GM23338 (cell line): ENCODE results near the gene PUS1. TPM values are rescaled to one million over a fixed set of nuclear protein-coding genes. Genes with fewer than 3 reads are reported as not detected.

ENCODE experiments used
- ATAC-seq: fragments of 200-7000 bp; cut with Tn5 transposase; 3 replicates; pipeline ENCODE4 v1.9.1; 2020
- DNase-seq: peaks from one replicate; pipeline ENCODE4 v3.0.0-alpha.2; 2015; ENCODE audit warnings: low spot score
- H2AFZ ChIP-seq: fragments of 200-600 bp; sonication (generic); 2 replicates; pipeline ENCODE4 v1.8.0; 2016; ENCODE audit warnings: antibody characterized with exemption, mild to moderate bottlenecking, moderate library complexity
- H3F3A ChIP-seq: fragments of 200-600 bp; sonication (generic); replicated peaks from 2 replicates; pipeline ENCODE4 v1.8.0; 2017; ENCODE audit warnings: antibody characterized with exemption, mixed run types, low read depth
- H3K27ac ChIP-seq: fragments of 200-600 bp; sonication (generic); 2 replicates; pipeline ENCODE4 v1.6.1; 2016; ENCODE audit warnings: low read depth
- H3K27me3 ChIP-seq: fragments of 200-600 bp; sonication (generic); 2 replicates; pipeline ENCODE4 v1.8.0; 2016; ENCODE audit warnings: mild to moderate bottlenecking, mixed run types, moderate library complexity; ENCODE audit not compliant: insufficient read depth
- H3K36me3 ChIP-seq: fragments of 200-600 bp; sonication (generic); 2 replicates; pipeline ENCODE4 v1.8.0; 2016; ENCODE audit warnings: mild to moderate bottlenecking; ENCODE audit not compliant: insufficient read depth
- H3K4me1 ChIP-seq: fragments of 200-600 bp; sonication (generic); 2 replicates; pipeline ENCODE4 v1.8.0; 2016; ENCODE audit warnings: mild to moderate bottlenecking, moderate library complexity; ENCODE audit not compliant: insufficient read depth
- H3K4me2 ChIP-seq: fragments of 200-600 bp; sonication (generic); 2 replicates; pipeline ENCODE4 v1.7.1; 2017; ENCODE audit warnings: mixed run types
- H3K4me3 ChIP-seq: fragments of 200-600 bp; sonication (generic); 2 replicates; pipeline ENCODE4 v1.6.1; 2016; ENCODE audit warnings: mixed run types
- H3K79me2 ChIP-seq: fragments of 200-600 bp; sonication (generic); replicated peaks from 2 replicates; pipeline ENCODE4 v1.8.0; 2017; ENCODE audit warnings: mild to moderate bottlenecking; ENCODE audit not compliant: insufficient read depth
- H3K9me2 ChIP-seq: fragments of 200-600 bp; sonication (generic); 2 replicates; pipeline ENCODE4 v1.8.0; 2017; ENCODE audit not compliant: insufficient read depth
- H4K20me1 ChIP-seq: fragments of 200-600 bp; sonication (generic); replicated peaks from 2 replicates; pipeline ENCODE4 v1.8.0; 2017; ENCODE audit warnings: mild to moderate bottlenecking; ENCODE audit not compliant: insufficient read depth
- H3K27ac Mint-ChIP-seq: 2 replicates; pipeline ENCODE4 v1.8.0; 2020; ENCODE audit warnings: inconsistent platforms, mild to moderate bottlenecking, moderate library complexity, mixed read lengths
- H3K27me3 Mint-ChIP-seq: 3 replicates; pipeline ENCODE4 v1.8.0; 2022; ENCODE audit warnings: low read depth, mild to moderate bottlenecking, moderate library complexity, mixed read lengths, inconsistent platforms; ENCODE audit not compliant: insufficient read depth, poor library complexity
- H3K36me3 Mint-ChIP-seq: 3 replicates; pipeline ENCODE4 v1.8.0; 2021; ENCODE audit warnings: low read depth, mild to moderate bottlenecking, inconsistent platforms, moderate library complexity, mixed read lengths
- H3K4me1 Mint-ChIP-seq: 3 replicates; pipeline ENCODE4 v1.8.0; 2020; ENCODE audit warnings: mild to moderate bottlenecking, inconsistent platforms, mixed read lengths
- H3K4me3 Mint-ChIP-seq: 3 replicates; pipeline ENCODE4 v1.8.0; 2021; ENCODE audit warnings: moderate library complexity, mild to moderate bottlenecking, inconsistent platforms, mixed read lengths
- H3K9me3 Mint-ChIP-seq: 3 replicates; pipeline ENCODE4 v1.8.0; 2020; ENCODE audit warnings: moderate library complexity, mild to moderate bottlenecking, inconsistent platforms, mixed read lengths
- CREB1 ChIP-seq: fragments of 250-450 bp; sonication (Bioruptor Pico); IDR thresholded peaks from 2 replicates; pipeline ENCODE4 v1.5.0; 2020; ENCODE audit warnings: low read depth, mild to moderate bottlenecking, moderate library complexity
- EZH2 ChIP-seq: fragments of 200-600 bp; sonication (generic); IDR thresholded peaks from one replicate; pipeline ENCODE4 v1.8.0; 2017; ENCODE audit warnings: antibody characterized with exemption, mild to moderate bottlenecking, low read depth; ENCODE audit not compliant: unreplicated experiment
- EZH2phosphoT487 ChIP-seq: fragments of 200-600 bp; sonication (generic); IDR thresholded peaks from one replicate; pipeline ENCODE4 v1.8.1; 2018; ENCODE audit warnings: antibody characterized with exemption; ENCODE audit not compliant: unreplicated experiment
- JUNB ChIP-seq: IDR thresholded peaks from one replicate; pipeline ENCODE4 v1.6.1; 2016; ENCODE audit warnings: antibody characterized with exemption; ENCODE audit not compliant: unreplicated experiment
- NANOG ChIP-seq: IDR thresholded peaks from 2 replicates; pipeline ENCODE4 v1.6.1; 2016; ENCODE audit warnings: antibody characterized with exemption, borderline replicate concordance
- POLR2AphosphoS5 ChIP-seq: IDR thresholded peaks from 2 replicates; pipeline ENCODE4 v1.6.1; 2016; ENCODE audit warnings: antibody characterized with exemption, low read depth
- STAT1 ChIP-seq: IDR thresholded peaks from one replicate; pipeline ENCODE4 v1.6.1; 2016; ENCODE audit warnings: antibody characterized with exemption; ENCODE audit not compliant: unreplicated experiment
- ZNF114 ChIP-seq: fragments of 250-450 bp; sonication (Bioruptor Pico); IDR thresholded peaks from 2 replicates; pipeline ENCODE4 v1.5.0; 2020; ENCODE audit warnings: mild to moderate bottlenecking, moderate library complexity
- ZNF331 ChIP-seq: fragments of 250-450 bp; sonication (Bioruptor Pico); IDR thresholded peaks from 2 replicates; pipeline ENCODE4 v1.5.0; 2020; ENCODE audit warnings: low read depth, mild to moderate bottlenecking, moderate library complexity
- polyA plus RNA-seq: library from polyadenylated mRNA; unstranded; fragments of >200 nt; fragmentation: Nextera tagmentation; extraction: Ambion mirVana; gene quantifications from 2 replicates; pipeline ENCODE4 v1.2.1, GENCODE V29; 2016
- total RNA-seq: library from RNA; depleted of rRNA; stranded (reverse); fragments of >200 nt; shearing (Covaris generic); gene quantifications from 2 replicates; pipeline ENCODE4 v1.2.3, GENCODE V29; 2014
- TF ChIP-seq, protein P1 (sequence below), 2 experiments: fragments of 200-600 bp in 1 of 2; sonication (generic) in 1 of 2; conservative IDR thresholded peaks; 2 replicates each; pipeline versions ENCODE4 v1.5.1 to v1.6.1; 2016 to 2017; ENCODE audit warnings: antibody characterized with exemption in 2 of 2, low read depth in 2 of 2, mild to moderate bottlenecking in 2 of 2, moderate library complexity in 1 of 2
- TF ChIP-seq, protein P2 (sequence below): IDR thresholded peaks from one replicate; pipeline ENCODE4 v1.6.1; 2018; ENCODE audit warnings: antibody characterized with exemption; ENCODE audit not compliant: unreplicated experiment
- TF ChIP-seq, protein P3 (sequence below): IDR thresholded peaks from 2 replicates; pipeline ENCODE4 v1.6.1; 2016; ENCODE audit warnings: antibody characterized with exemption
- TF ChIP-seq, protein P4 (sequence below): fragments of 250-450 bp; sonication (Bioruptor Pico); IDR thresholded peaks from 2 replicates; pipeline ENCODE4 v1.5.0; 2020; ENCODE audit warnings: mild to moderate bottlenecking, moderate library complexity

PUS1 gene
- total and polyA plus RNA-seq, 2 experiments from 2014 or later, result 52.4 to 73.0 TPM

GRCh38 chr12:131980263-131980662 lies 51.2 kb downstream of the PUS1 start:
- H3K27ac ChIP-seq, result 0 out of 2 replicates have a peak overlapping the region, but pooled peaks have one; percentile 39
- no peaks in the 10 kb centered on the region for H3K27me3 ChIP-seq
- H3F3A ChIP-seq, result 0 out of 2 replicates have a peak, but pooled peaks cover 4% of the 10 kb centered on the region
- Mint-ChIP-seq H3K9me3 (no peaks in the 10 kb centered on the region), H3K27ac (no peak overlapping the region), H3K4me3 (no peak overlapping the region), H3K4me1 (peaks cover 3% of the 10 kb centered on the region; the same call in 2 of the 3 replicates), H3K36me3 (peaks cover 30% of the 10 kb centered on the region), H3K27me3 (peaks cover 3% of the 10 kb centered on the region)
- peaks cover 3% of the 10 kb centered on the region; the same call in 1 of the 2 replicates for H3K36me3 ChIP-seq
- H4K20me1 ChIP-seq, result peaks cover 11% of the 10 kb centered on the region
- H3K4me2 ChIP-seq, result no peak overlapping the region
- H2AFZ ChIP-seq, result no peak overlapping the region
- DNase-seq, result no peak
- H3K4me3 ChIP-seq, result no peak overlapping the region
- no peaks in the 10 kb centered on the region for H3K9me2 ChIP-seq
- no peaks in the 10 kb centered on the region for H3K4me1 ChIP-seq
- no peak for ATAC-seq
- TF ChIP-seq NANOG (no peak), STAT1 (no peak), ZNF331 (CRISPR knock-in tag) (no peak), EZH2 (no peak), EZH2phosphoT487 (no peak), POLR2AphosphoS5 (no peak), JUNB (no peak), CREB1 (CRISPR knock-in tag) (no peak), ZNF114 (no peak)
- TF ChIP-seq, protein P1, sequence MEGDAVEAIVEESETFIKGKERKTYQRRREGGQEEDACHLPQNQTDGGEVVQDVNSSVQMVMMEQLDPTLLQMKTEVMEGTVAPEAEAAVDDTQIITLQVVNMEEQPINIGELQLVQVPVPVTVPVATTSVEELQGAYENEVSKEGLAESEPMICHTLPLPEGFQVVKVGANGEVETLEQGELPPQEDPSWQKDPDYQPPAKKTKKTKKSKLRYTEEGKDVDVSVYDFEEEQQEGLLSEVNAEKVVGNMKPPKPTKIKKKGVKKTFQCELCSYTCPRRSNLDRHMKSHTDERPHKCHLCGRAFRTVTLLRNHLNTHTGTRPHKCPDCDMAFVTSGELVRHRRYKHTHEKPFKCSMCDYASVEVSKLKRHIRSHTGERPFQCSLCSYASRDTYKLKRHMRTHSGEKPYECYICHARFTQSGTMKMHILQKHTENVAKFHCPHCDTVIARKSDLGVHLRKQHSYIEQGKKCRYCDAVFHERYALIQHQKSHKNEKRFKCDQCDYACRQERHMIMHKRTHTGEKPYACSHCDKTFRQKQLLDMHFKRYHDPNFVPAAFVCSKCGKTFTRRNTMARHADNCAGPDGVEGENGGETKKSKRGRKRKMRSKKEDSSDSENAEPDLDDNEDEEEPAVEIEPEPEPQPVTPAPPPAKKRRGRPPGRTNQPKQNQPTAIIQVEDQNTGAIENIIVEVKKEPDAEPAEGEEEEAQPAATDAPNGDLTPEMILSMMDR (conservative IDR thresholded peaks at IDR 0.05; ENCODE audit: low read depth in 2 of 2), result no peak
- TF ChIP-seq, protein P2, sequence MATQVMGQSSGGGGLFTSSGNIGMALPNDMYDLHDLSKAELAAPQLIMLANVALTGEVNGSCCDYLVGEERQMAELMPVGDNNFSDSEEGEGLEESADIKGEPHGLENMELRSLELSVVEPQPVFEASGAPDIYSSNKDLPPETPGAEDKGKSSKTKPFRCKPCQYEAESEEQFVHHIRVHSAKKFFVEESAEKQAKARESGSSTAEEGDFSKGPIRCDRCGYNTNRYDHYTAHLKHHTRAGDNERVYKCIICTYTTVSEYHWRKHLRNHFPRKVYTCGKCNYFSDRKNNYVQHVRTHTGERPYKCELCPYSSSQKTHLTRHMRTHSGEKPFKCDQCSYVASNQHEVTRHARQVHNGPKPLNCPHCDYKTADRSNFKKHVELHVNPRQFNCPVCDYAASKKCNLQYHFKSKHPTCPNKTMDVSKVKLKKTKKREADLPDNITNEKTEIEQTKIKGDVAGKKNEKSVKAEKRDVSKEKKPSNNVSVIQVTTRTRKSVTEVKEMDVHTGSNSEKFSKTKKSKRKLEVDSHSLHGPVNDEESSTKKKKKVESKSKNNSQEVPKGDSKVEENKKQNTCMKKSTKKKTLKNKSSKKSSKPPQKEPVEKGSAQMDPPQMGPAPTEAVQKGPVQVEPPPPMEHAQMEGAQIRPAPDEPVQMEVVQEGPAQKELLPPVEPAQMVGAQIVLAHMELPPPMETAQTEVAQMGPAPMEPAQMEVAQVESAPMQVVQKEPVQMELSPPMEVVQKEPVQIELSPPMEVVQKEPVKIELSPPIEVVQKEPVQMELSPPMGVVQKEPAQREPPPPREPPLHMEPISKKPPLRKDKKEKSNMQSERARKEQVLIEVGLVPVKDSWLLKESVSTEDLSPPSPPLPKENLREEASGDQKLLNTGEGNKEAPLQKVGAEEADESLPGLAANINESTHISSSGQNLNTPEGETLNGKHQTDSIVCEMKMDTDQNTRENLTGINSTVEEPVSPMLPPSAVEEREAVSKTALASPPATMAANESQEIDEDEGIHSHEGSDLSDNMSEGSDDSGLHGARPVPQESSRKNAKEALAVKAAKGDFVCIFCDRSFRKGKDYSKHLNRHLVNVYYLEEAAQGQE, result no peak
- TF ChIP-seq, protein P3, sequence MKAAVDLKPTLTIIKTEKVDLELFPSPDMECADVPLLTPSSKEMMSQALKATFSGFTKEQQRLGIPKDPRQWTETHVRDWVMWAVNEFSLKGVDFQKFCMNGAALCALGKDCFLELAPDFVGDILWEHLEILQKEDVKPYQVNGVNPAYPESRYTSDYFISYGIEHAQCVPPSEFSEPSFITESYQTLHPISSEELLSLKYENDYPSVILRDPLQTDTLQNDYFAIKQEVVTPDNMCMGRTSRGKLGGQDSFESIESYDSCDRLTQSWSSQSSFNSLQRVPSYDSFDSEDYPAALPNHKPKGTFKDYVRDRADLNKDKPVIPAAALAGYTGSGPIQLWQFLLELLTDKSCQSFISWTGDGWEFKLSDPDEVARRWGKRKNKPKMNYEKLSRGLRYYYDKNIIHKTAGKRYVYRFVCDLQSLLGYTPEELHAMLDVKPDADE, result no peak
- TF ChIP-seq, protein P4, sequence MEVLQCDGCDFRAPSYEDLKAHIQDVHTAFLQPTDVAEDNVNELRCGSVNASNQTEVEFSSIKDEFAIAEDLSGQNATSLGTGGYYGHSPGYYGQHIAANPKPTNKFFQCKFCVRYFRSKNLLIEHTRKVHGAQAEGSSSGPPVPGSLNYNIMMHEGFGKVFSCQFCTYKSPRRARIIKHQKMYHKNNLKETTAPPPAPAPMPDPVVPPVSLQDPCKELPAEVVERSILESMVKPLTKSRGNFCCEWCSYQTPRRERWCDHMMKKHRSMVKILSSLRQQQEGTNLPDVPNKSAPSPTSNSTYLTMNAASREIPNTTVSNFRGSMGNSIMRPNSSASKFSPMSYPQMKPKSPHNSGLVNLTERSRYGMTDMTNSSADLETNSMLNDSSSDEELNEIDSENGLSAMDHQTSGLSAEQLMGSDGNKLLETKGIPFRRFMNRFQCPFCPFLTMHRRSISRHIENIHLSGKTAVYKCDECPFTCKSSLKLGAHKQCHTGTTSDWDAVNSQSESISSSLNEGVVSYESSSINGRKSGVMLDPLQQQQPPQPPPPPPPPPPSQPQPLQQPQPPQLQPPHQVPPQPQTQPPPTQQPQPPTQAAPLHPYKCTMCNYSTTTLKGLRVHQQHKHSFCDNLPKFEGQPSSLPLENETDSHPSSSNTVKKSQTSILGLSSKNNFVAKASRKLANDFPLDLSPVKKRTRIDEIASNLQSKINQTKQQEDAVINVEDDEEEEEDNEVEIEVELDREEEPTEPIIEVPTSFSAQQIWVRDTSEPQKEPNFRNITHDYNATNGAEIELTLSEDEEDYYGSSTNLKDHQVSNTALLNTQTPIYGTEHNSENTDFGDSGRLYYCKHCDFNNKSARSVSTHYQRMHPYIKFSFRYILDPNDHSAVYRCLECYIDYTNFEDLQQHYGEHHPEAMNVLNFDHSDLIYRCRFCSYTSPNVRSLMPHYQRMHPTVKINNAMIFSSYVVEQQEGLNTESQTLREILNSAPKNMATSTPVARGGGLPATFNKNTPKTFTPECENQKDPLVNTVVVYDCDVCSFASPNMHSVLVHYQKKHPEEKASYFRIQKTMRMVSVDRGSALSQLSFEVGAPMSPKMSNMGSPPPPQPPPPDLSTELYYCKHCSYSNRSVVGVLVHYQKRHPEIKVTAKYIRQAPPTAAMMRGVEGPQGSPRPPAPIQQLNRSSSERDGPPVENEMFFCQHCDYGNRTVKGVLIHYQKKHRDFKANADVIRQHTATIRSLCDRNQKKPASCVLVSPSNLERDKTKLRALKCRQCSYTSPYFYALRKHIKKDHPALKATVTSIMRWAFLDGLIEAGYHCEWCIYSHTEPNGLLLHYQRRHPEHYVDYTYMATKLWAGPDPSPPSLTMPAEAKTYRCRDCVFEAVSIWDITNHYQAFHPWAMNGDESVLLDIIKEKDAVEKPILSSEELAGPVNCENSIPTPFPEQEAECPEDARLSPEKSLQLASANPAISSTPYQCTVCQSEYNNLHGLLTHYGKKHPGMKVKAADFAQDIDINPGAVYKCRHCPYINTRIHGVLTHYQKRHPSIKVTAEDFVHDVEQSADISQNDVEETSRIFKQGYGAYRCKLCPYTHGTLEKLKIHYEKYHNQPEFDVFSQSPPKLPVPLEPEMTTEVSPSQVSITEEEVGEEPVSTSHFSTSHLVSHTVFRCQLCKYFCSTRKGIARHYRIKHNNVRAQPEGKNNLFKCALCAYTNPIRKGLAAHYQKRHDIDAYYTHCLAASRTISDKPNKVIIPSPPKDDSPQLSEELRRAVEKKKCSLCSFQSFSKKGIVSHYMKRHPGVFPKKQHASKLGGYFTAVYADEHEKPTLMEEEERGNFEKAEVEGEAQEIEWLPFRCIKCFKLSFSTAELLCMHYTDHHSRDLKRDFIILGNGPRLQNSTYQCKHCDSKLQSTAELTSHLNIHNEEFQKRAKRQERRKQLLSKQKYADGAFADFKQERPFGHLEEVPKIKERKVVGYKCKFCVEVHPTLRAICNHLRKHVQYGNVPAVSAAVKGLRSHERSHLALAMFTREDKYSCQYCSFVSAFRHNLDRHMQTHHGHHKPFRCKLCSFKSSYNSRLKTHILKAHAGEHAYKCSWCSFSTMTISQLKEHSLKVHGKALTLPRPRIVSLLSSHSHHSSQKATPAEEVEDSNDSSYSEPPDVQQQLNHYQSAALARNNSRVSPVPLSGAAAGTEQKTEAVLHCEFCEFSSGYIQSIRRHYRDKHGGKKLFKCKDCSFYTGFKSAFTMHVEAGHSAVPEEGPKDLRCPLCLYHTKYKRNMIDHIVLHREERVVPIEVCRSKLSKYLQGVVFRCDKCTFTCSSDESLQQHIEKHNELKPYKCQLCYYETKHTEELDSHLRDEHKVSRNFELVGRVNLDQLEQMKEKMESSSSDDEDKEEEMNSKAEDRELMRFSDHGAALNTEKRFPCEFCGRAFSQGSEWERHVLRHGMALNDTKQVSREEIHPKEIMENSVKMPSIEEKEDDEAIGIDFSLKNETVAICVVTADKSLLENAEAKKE, result no peak
- peaks cover 39% of the 10 kb centered on the region for H3K79me2 ChIP-seq
